HepG2 (cell line): ENCODE measurements around the gene LYRM1. TPM values are rescaled to one million over a fixed set of nuclear protein-coding genes. Genes with fewer than 3 reads are reported as not detected.
A peak's percentile ranks its signal among the peaks of the same experiment; 100 is the strongest.

ENCODE experiments used
- HCFC1 ChIP-seq: fragments of 150-350 bp; IDR thresholded peaks from 2 replicates; pipeline ENCODE4 v1.6.1; 2014; ENCODE audit warnings: low read depth, low read length
- HMG20A ChIP-seq: IDR thresholded peaks from 2 replicates; pipeline ENCODE4 v1.6.1; 2016; ENCODE audit warnings: borderline replicate concordance
- HNRNPH1 ChIP-seq: fragments of 200-400 bp; formaldehyde crosslinking; optimal IDR thresholded peaks from 2 replicates; pipeline ENCODE3; 2017; ENCODE audit warnings: mild to moderate bottlenecking, low read depth, low read length
- MIER2 ChIP-seq: IDR thresholded peaks from 2 replicates; pipeline ENCODE4 v1.6.1; 2016; ENCODE audit warnings: missing biosample characterization, missing genetic modification reagents
- RAD21 ChIP-seq: fragments of 450-650 bp; formaldehyde crosslinking; IDR thresholded peaks from 2 replicates; pipeline ENCODE4 v1.5.0; 2020; ENCODE audit warnings: mild to moderate bottlenecking
- SIX1 ChIP-seq: sonication (generic); formaldehyde crosslinking; IDR thresholded peaks from 2 replicates; pipeline ENCODE4 v1.4.0; 2020; ENCODE audit warnings: missing genetic modification reagents, borderline replicate concordance
- SMAD1 ChIP-seq: sonication (generic); formaldehyde crosslinking; IDR thresholded peaks from 2 replicates; pipeline ENCODE4 v1.4.0; 2020; ENCODE audit warnings: missing genetic modification reagents, low read depth, mild to moderate bottlenecking, borderline replicate concordance
- SNAPC4 ChIP-seq: sonication (generic); formaldehyde crosslinking; IDR thresholded peaks from 2 replicates; pipeline ENCODE4 v1.4.0; 2020; ENCODE audit warnings: mild to moderate bottlenecking, missing genetic modification reagents
- TEAD3 ChIP-seq: optimal IDR thresholded peaks from 2 replicates; pipeline ENCODE3; 2016; ENCODE audit warnings: borderline replicate concordance
- ZBTB40 ChIP-seq, 2 experiments: fragments of 450-650 bp in 1 of 2; sonication (generic) in 1 of 2; formaldehyde crosslinking in 1 of 2; IDR thresholded peaks; 2 replicates each; pipeline versions ENCODE4 v1.6.1 to v1.8.0; 2016 to 2022; ENCODE audit warnings: antibody characterized with exemption in 1 of 2, mild to moderate bottlenecking in 1 of 2, missing genetic modification reagents in 1 of 2
- ZMAT3 ChIP-seq: sonication (generic); formaldehyde crosslinking; conservative IDR thresholded peaks from 2 replicates; pipeline ENCODE4 v1.7.0; 2021; ENCODE audit warnings: missing genetic modification reagents
- ZNF160 ChIP-seq: sonication (generic); formaldehyde crosslinking; IDR thresholded peaks from 2 replicates; pipeline ENCODE4 v1.8.0; 2022; ENCODE audit warnings: mild to moderate bottlenecking, inconsistent platforms, missing genetic modification reagents
- ZNF292 ChIP-seq: sonication (generic); formaldehyde crosslinking; IDR thresholded peaks from 2 replicates; pipeline ENCODE4 v1.8.1; 2022; ENCODE audit warnings: mild to moderate bottlenecking, low read depth, missing genetic modification reagents, borderline replicate concordance
- ZNF691 ChIP-seq: sonication (generic); formaldehyde crosslinking; IDR thresholded peaks from 2 replicates; pipeline ENCODE4 v1.4.0; 2020; ENCODE audit warnings: missing genetic modification reagents, low read depth, mild to moderate bottlenecking, borderline replicate concordance
- ZNF768 ChIP-seq: sonication (generic); formaldehyde crosslinking; IDR thresholded peaks from 2 replicates; pipeline ENCODE4 v1.4.0; 2020; ENCODE audit warnings: missing genetic modification reagents
- ZSCAN20 ChIP-seq: sonication (generic); formaldehyde crosslinking; IDR thresholded peaks from 2 replicates; pipeline ENCODE4 v1.4.0; 2020; ENCODE audit warnings: missing genetic modification reagents, mild to moderate bottlenecking, borderline replicate concordance
- polyA plus RNA-seq, 8 experiments: library from polyadenylated mRNA; depleted of rRNA in 3 of 8; stranded (reverse) in 7 of 8; unstranded in 1 of 8; fragments of >200 nt; fragmentation: Illumina TruSeq in 4 of 8; extraction: Trizol in 4 of 8; gene quantifications; 2 replicates each; pipeline versions ENCODE4 v1.2.1 to v1.2.3, GENCODE V29; 2011 to 2016; ENCODE audit warnings: low read depth in 4 of 8, missing spikeins in 1 of 8, mixed read lengths in 1 of 8; ENCODE audit not compliant: insufficient read depth in 1 of 8
- total RNA-seq, 5 experiments: library from RNA; depleted of rRNA; stranded (reverse); fragments of >200 nt; fragmentation: Illumina TruSeq; extraction: Trizol; gene quantifications; 2 replicates each; pipeline ENCODE4 v1.2.3, GENCODE V29; 2016; ENCODE audit warnings: low read depth in 1 of 5

The LYRM1 gene
- total and polyA plus RNA-seq, 2 of the 13 experiments (the other 11 are each of a cell fraction or from before 2014, with no cell fraction given) = 59.2 to 82.6 TPM

GRCh38 chr16:20937736-20938135, 37.2 kb downstream of the LYRM1 start (continued):
- TF ChIP-seq SNAPC4 (no peak), HMG20A (CRISPR knock-in tag) (no peak), TEAD3 (no peak), ZNF292 (CRISPR knock-in tag) (no peak), RAD21 (CRISPR knock-in tag) (no peak), ZMAT3 (CRISPR knock-in tag) (no peak), HCFC1 (no peak), SMAD1 (CRISPR knock-in tag) (no peak), ZBTB40 (IDR thresholded peaks at IDR 0.05) (no peak), ZBTB40 (CRISPR knock-in tag; IDR thresholded peaks at IDR 0.05) (peak; percentile 33; the same call in 1 of the 2 replicates), HNRNPH1 (no peak), ZSCAN20 (CRISPR knock-in tag) (no peak), ZNF160 (CRISPR knock-in tag) (no peak), ZNF691 (no peak), ZNF768 (CRISPR knock-in tag) (no peak), SIX1 (CRISPR knock-in tag) (no peak), MIER2 (CRISPR knock-in tag) (no peak)
